ENCODE measurements around the gene BMPER. TPM values are rescaled to one million over a fixed set of nuclear protein-coding genes. Genes with fewer than 3 reads are reported as not detected.
A peak's percentile ranks its signal among the peaks of the same experiment; 100 is the strongest.

Gene BMPER
- total RNA-seq, 1 donor from 2014 or later, result 0.26 TPM

- no peak overlapping the region for H3K4me3 ChIP-seq (ENCODE audit: low read depth, low read length)
- no peak for FAIRE-seq
- H3K27me3 ChIP-seq (ENCODE audit: control insufficient read depth, insufficient read depth, low read length), result no peaks in the 10 kb centered on the region
- no peak for DNase-seq (ENCODE audit: low read depth)
- H3K36me3 ChIP-seq (ENCODE audit: control insufficient read depth, insufficient read depth, low read length), result no peaks in the 10 kb centered on the region
- no peak for TF ChIP-seq CTCF (IDR thresholded peaks at IDR 0.05; ENCODE audit: insufficient read depth, low read length, severe bottlenecking)
Observed at GRCh38 chr7:33870120-33870519, 35.2 kb upstream of the BMPER start.

GRCh38 chr7:33872870-33873269 is 32.5 kb upstream of the BMPER start:
- FAIRE-seq (no peak), DNase-seq (ENCODE audit: low read depth) (no peak)
- no peaks in the 10 kb centered on the region for H3K36me3 ChIP-seq (ENCODE audit: control insufficient read depth, insufficient read depth, low read length)
- no peak overlapping the region for H3K4me3 ChIP-seq (ENCODE audit: low read depth, low read length)
- no peaks in the 10 kb centered on the region for H3K27me3 ChIP-seq (ENCODE audit: control insufficient read depth, insufficient read depth, low read length)
- no peak for TF ChIP-seq CTCF (IDR thresholded peaks at IDR 0.05; ENCODE audit: insufficient read depth, low read length, severe bottlenecking)

- TF ChIP-seq CTCF (IDR thresholded peaks at IDR 0.05; ENCODE audit: insufficient read depth, low read length, severe bottlenecking), result no peak
Observed at GRCh38 chr7:33873518-33873917, 31.8 kb upstream of the BMPER start.

GRCh38 chr7:33873981-33874750 is 31.2 kb upstream of the BMPER start:
- TF ChIP-seq CTCF (IDR thresholded peaks at IDR 0.05; ENCODE audit: insufficient read depth, low read length, severe bottlenecking), result no peak
- DNase-seq (ENCODE audit: low read depth) (peak; percentile 88), FAIRE-seq (no peak)
- H3K27me3 ChIP-seq (ENCODE audit: control insufficient read depth, insufficient read depth, low read length), result no peaks in the 10 kb centered on the region
- no peak overlapping the region for H3K4me3 ChIP-seq (ENCODE audit: low read depth, low read length)
- H3K36me3 ChIP-seq (ENCODE audit: control insufficient read depth, insufficient read depth, low read length), result no peaks in the 10 kb centered on the region

More at GRCh38 chr7:33873518-33873917, 31.8 kb upstream of the BMPER start:
- no peak for DNase-seq (ENCODE audit: low read depth)
- no peaks in the 10 kb centered on the region for H3K36me3 ChIP-seq (ENCODE audit: control insufficient read depth, insufficient read depth, low read length)
- H3K27me3 ChIP-seq (ENCODE audit: control insufficient read depth, insufficient read depth, low read length), result no peaks in the 10 kb centered on the region
- FAIRE-seq, result no peak
- no peak overlapping the region for H3K4me3 ChIP-seq (ENCODE audit: low read depth, low read length)

- H3K4me3 ChIP-seq (ENCODE audit: low read depth, low read length), result no peak overlapping the region
- DNase-seq (ENCODE audit: low read depth) (no peak), FAIRE-seq (no peak)
- no peak for TF ChIP-seq CTCF (IDR thresholded peaks at IDR 0.05; ENCODE audit: insufficient read depth, low read length, severe bottlenecking)
- no peaks in the 10 kb centered on the region for H3K27me3 ChIP-seq (ENCODE audit: control insufficient read depth, insufficient read depth, low read length)
- no peaks in the 10 kb centered on the region for H3K36me3 ChIP-seq (ENCODE audit: control insufficient read depth, insufficient read depth, low read length)
Observed at GRCh38 chr7:33874943-33875342, 30.4 kb upstream of the BMPER start.

Data from bronchial epithelial cell (primary cell).